GM21360 (cell line): Measurements from ENCODE around the gene ZC3H7A.
A peak's percentile ranks its signal among the peaks of the same experiment; 100 is the strongest.

ENCODE experiments used
- ATAC-seq: cut with Tn5 transposase; IDR thresholded peaks from one replicate; pipeline ENCODE4 v1.9.1; 2021; ENCODE audit warnings: mild to moderate bottlenecking, moderate library complexity; ENCODE audit not compliant: unreplicated experiment

Gene ZC3H7A

GRCh38 chr16:11780991-11781680 lies 15.9 kb downstream of the ZC3H7A start:
- no peak for ATAC-seq

GRCh38 chr16:11779074-11779473 lies 18.0 kb downstream of the ZC3H7A start:
- ATAC-seq: no peak

- ATAC-seq: no peak
These were observed 22.9 kb downstream of the ZC3H7A start for GRCh38 chr16:11774065-11774626.

GRCh38 chr16:11768849-11769248 lies 28.2 kb downstream of the ZC3H7A start:
- no peak for ATAC-seq

- ATAC-seq: no peak
These were observed 34.6 kb downstream of the ZC3H7A start for GRCh38 chr16:11762431-11762830.

GRCh38 chr16:11759997-11760396 lies 37.1 kb downstream of the ZC3H7A start:
- ATAC-seq: no peak

GRCh38 chr16:11759163-11759834 lies 37.8 kb downstream of the ZC3H7A start:
- ATAC-seq: no peak

GRCh38 chr16:11757671-11758545 lies 39.1 kb downstream of the ZC3H7A start:
- no peak for ATAC-seq

- ATAC-seq: no peak
These were observed 40.8 kb downstream of the ZC3H7A start for GRCh38 chr16:11756248-11756647.

GRCh38 chr16:11755022-11755760 lies 41.9 kb downstream of the ZC3H7A start:
- ATAC-seq: no peak

GRCh38 chr16:11752856-11753255 lies 44.2 kb downstream of the ZC3H7A start:
- no peak for ATAC-seq

- ATAC-seq: no peak
These were observed 47.0 kb downstream of the ZC3H7A start for GRCh38 chr16:11750056-11750455.

- ATAC-seq: no peak
These were observed 48.4 kb downstream of the ZC3H7A start for GRCh38 chr16:11748404-11749254.

- no peak for ATAC-seq
These were observed 49.1 kb downstream of the ZC3H7A start for GRCh38 chr16:11747949-11748403.

GRCh38 chr16:11744075-11744470 lies 53.0 kb downstream of the ZC3H7A start:
- no peak for ATAC-seq

- no peak for ATAC-seq
These were observed 53.6 kb downstream of the ZC3H7A start for GRCh38 chr16:11743308-11744074.

- peak; percentile 84 for ATAC-seq
These were observed 54.3 kb downstream of the ZC3H7A start, which contains the start of gene TXNDC11 for GRCh38 chr16:11742536-11743307. Gene TXNDC11, minus strand, starts transcription at chr16:11742857. Its CDS starts 127 bp downstream, at chr16:11742730.

- no peak for ATAC-seq
These were observed 54.9 kb downstream of the ZC3H7A start for GRCh38 chr16:11742093-11742535.
